Adrenal gland (tissue), 5 donors: ENCODE results near the gene CDH18.

ENCODE experiments used
- POLR2A ChIP-seq, 2 donors: fragments of 450-650 bp; IDR thresholded peaks; one replicate each; pipeline ENCODE4 v1.6.1; 2017; ENCODE audit warnings: antibody characterized with exemption in 2 of 2, mild to moderate bottlenecking in 2 of 2, moderate library complexity in 1 of 2
- TF ChIP-seq, protein P1 (sequence below), 6 experiments: fragments of 450-650 bp in 4 of 6; fragments of 200-600 bp in 2 of 6; sonication (generic) in 1 of 6; IDR thresholded peaks; 1 replicate in 5 of 6; 2 replicates in 1 of 6; pipeline versions ENCODE4 v1.5.1 to v1.8.0; 2016 to 2021; ENCODE audit warnings: antibody characterized with exemption in 6 of 6, mild to moderate bottlenecking in 2 of 6, moderate library complexity in 1 of 6
- donor health status: DM: no; HTN: no; CAD: no.

DNA sequence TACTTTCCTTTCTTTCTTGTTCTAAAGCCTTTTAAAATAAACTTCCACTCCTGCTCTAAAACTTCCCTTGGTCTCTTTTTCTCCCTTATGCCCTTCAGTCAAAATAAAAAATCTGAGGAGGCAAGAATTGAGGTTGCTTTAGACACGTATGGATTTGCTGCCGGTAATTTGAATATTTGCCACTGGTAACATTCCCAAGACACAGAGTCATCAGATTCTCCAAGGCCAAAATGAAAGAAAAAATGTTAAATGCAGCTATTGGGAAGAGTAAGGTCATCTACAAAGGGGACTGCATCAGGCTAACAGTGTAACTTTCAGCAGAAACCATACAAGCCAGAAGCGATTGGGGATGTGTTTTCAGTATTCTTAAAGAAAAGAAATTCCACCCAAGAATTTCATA is 311.1 kb downstream of the CDH18 start:
- TF ChIP-seq, protein P1, sequence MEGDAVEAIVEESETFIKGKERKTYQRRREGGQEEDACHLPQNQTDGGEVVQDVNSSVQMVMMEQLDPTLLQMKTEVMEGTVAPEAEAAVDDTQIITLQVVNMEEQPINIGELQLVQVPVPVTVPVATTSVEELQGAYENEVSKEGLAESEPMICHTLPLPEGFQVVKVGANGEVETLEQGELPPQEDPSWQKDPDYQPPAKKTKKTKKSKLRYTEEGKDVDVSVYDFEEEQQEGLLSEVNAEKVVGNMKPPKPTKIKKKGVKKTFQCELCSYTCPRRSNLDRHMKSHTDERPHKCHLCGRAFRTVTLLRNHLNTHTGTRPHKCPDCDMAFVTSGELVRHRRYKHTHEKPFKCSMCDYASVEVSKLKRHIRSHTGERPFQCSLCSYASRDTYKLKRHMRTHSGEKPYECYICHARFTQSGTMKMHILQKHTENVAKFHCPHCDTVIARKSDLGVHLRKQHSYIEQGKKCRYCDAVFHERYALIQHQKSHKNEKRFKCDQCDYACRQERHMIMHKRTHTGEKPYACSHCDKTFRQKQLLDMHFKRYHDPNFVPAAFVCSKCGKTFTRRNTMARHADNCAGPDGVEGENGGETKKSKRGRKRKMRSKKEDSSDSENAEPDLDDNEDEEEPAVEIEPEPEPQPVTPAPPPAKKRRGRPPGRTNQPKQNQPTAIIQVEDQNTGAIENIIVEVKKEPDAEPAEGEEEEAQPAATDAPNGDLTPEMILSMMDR (IDR thresholded peaks at IDR 0.05): no peak
- TF ChIP-seq POLR2A (IDR thresholded peaks at IDR 0.05): no peak
